OCI-LY7 (cell line): Measurements from ENCODE around the gene C4B. TPM values are rescaled to one million over a fixed set of nuclear protein-coding genes. Genes with fewer than 3 reads are reported as not detected.

Experiments
- BruUV-seq: library from RNA; stranded (reverse); fragments of 400-500 nt; replicated peaks from 2 replicates; lab custom pipeline; 2021; lab: Mats Ljungman, UMichigan
- CTCF ChIA-PET: fragments of 300-600 bp; sonication (Branson Sonifier 250); formaldehyde crosslinking; loops from one replicate; lab custom pipeline; 2022; ENCODE audit warnings: antibody characterized with exemption; ENCODE audit not compliant: unreplicated experiment; lab: Charles Lee
- POLR2A ChIA-PET: fragments of 300-600 bp; sonication (Branson Sonifier 250); formaldehyde crosslinking; loops from one replicate; lab custom pipeline; 2022; ENCODE audit warnings: antibody characterized with exemption; lab: Charles Lee
- DNase-seq: peaks from one replicate; pipeline ENCODE4 v3.0.0-alpha.2; 2015; ENCODE audit warnings: low spot score
- H2AFZ ChIP-seq: fragments of 200-600 bp; sonication (generic), shearing (Covaris generic); 2 replicates; pipeline ENCODE4 v1.6.1; 2014; ENCODE audit warnings: mild to moderate bottlenecking, antibody characterized with exemption, low read length, moderate library complexity
- H3K27ac ChIP-seq: fragments of 200-600 bp; sonication (generic); 2 replicates; pipeline ENCODE4 v1.5.1; 2014; ENCODE audit warnings: mixed run types, low read depth, mild to moderate bottlenecking, moderate library complexity, low read length, inconsistent platforms; ENCODE audit not compliant: poor library complexity, severe bottlenecking
- H3K36me3 ChIP-seq: fragments of 200-600 bp; sonication (generic); 2 replicates; pipeline ENCODE4 v1.6.1; 2014; ENCODE audit warnings: mild to moderate bottlenecking, antibody characterized with exemption, low read length, moderate library complexity, mixed read lengths; ENCODE audit not compliant: insufficient read depth
- H3K4me1 ChIP-seq: fragments of 200-600 bp; sonication (generic); 2 replicates; pipeline ENCODE4 v1.5.1; 2014; ENCODE audit warnings: mild to moderate bottlenecking, low read length; ENCODE audit not compliant: insufficient read depth, poor library complexity, severe bottlenecking
- H3K4me2 ChIP-seq: fragments of 200-600 bp; sonication (generic); 2 replicates; pipeline ENCODE4 v1.6.1; 2014; ENCODE audit warnings: mild to moderate bottlenecking, low read length
- H3K4me3 ChIP-seq: fragments of 200-600 bp; sonication (generic); 2 replicates; pipeline ENCODE4 v1.5.1; 2014; ENCODE audit warnings: mild to moderate bottlenecking, low read depth, low read length; ENCODE audit not compliant: poor library complexity, severe bottlenecking
- H3K79me2 ChIP-seq: fragments of 200-600 bp; sonication (generic); 2 replicates; pipeline ENCODE4 v1.6.1; 2016; ENCODE audit warnings: low read depth, mild to moderate bottlenecking, low read length, moderate library complexity, mixed read lengths; ENCODE audit not compliant: insufficient read depth
- H3K9me2 ChIP-seq: fragments of 200-600 bp; sonication (generic); 2 replicates; pipeline ENCODE4 v1.6.1; 2016; ENCODE audit warnings: mild to moderate bottlenecking, low read length, mixed read lengths; ENCODE audit not compliant: insufficient read depth
- H3K9me3 ChIP-seq: fragments of 200-600 bp; sonication (generic); 2 replicates; pipeline ENCODE4 v1.6.1; 2014; ENCODE audit warnings: mild to moderate bottlenecking, mixed run types, low read length, mixed read lengths
- H4K20me1 ChIP-seq: fragments of 200-600 bp; sonication (generic); 2 replicates; pipeline ENCODE4 v1.6.1; 2014; ENCODE audit warnings: mild to moderate bottlenecking, antibody characterized with exemption, low read length, moderate library complexity, mixed read lengths; ENCODE audit not compliant: insufficient read depth
- EZH2phosphoT487 ChIP-seq: fragments of 200-600 bp; sonication (generic); IDR thresholded peaks from 2 replicates; pipeline ENCODE4 v1.6.1; 2018; ENCODE audit warnings: low read depth, borderline replicate concordance, mild to moderate bottlenecking, mixed run types, antibody characterized with exemption, low read length, moderate library complexity, mixed read lengths
- intact Hi-C: fragments of 100-400 bp; cut with micrococcal nuclease; formaldehyde crosslinking; loops from one replicate; pipeline ENCODE4 v1.10.0; 2022; ENCODE audit not compliant: unreplicated experiment
- small RNA-seq: library from RNA; depleted of rRNA; stranded (forward); fragments of <200 nt; gene quantifications from one replicate; pipeline ENCODE3, GENCODE V24; 2014
- total RNA-seq, 2 experiments: library from RNA; depleted of rRNA in 1 of 2; stranded (reverse); fragments of >200 nt in 1 of 2; shearing (Covaris generic) in 1 of 2; gene quantifications; 2 replicates each; pipeline ENCODE4 v1.2.3, GENCODE V29; 2014 to 2022
- TF ChIP-seq, protein P1 (sequence below): fragments of 200-600 bp; sonication (generic); conservative IDR thresholded peaks from 2 replicates; pipeline ENCODE4 v1.5.1; 2014; ENCODE audit warnings: mild to moderate bottlenecking, antibody characterized with exemption, low read length, moderate library complexity, mixed read lengths

C4B gene
- total RNA-seq, 2 experiments from 2014 or later = 2.9 to 3.7 TPM

DNA sequence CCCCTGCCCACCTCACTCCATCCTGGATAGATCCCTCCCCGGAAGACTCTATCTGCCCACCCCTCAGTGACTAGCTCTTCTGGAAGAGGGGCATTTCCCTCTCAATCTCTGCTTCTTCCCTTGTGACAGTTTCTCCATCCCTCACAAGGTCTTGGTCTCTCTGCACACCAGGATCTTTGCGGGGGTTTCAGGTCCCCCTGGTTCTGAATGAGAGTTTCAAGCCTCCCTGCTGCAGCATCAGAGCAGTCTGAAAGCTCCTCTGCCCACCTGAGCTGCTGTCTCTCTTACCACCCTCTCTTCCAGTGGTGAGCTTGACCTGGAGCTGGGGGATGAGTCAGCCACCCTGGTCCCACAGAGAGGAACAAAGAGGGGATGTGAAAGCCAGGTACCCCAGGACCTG, 70.2 kb downstream of the C4B start:
- Histone ChIP-seq H2AFZ (no peak overlapping the region), H3K4me2 (no peak overlapping the region), H4K20me1 (no peaks in the 10 kb centered on the region), H3K4me3 (no peak overlapping the region), H3K9me2 (no peaks in the 10 kb centered on the region), H3K79me2 (no peaks in the 10 kb centered on the region), H3K27ac (no peak overlapping the region), H3K4me1 (no peaks in the 10 kb centered on the region), H3K36me3 (no peaks in the 10 kb centered on the region), H3K9me3 (no peaks in the 10 kb centered on the region)
- ChIA-PET POLR2A (interaction anchor here (0.7 kb wide), 1 partner anchor 24 kb away, joined by 3 read pairs; the partner anchor contains the start of gene TNXB), CTCF (interaction anchor here (0.6 kb wide), 1 partner anchor 208 kb away, joined by 3 read pairs; no protein-coding TSS in a partner anchor)
- intact Hi-C loops = no loop called here
- TF ChIP-seq, protein P1, sequence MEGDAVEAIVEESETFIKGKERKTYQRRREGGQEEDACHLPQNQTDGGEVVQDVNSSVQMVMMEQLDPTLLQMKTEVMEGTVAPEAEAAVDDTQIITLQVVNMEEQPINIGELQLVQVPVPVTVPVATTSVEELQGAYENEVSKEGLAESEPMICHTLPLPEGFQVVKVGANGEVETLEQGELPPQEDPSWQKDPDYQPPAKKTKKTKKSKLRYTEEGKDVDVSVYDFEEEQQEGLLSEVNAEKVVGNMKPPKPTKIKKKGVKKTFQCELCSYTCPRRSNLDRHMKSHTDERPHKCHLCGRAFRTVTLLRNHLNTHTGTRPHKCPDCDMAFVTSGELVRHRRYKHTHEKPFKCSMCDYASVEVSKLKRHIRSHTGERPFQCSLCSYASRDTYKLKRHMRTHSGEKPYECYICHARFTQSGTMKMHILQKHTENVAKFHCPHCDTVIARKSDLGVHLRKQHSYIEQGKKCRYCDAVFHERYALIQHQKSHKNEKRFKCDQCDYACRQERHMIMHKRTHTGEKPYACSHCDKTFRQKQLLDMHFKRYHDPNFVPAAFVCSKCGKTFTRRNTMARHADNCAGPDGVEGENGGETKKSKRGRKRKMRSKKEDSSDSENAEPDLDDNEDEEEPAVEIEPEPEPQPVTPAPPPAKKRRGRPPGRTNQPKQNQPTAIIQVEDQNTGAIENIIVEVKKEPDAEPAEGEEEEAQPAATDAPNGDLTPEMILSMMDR = no peak
- TF ChIP-seq EZH2phosphoT487 = no peak
- DNase-seq = no peak
- BruUV-seq = no TSS peak

Small RNA genes lying within 50 kb of the gene (small RNA-seq; reads per million reads assigned to genes)
- 0.16 reads per million for gene RNA5SP206

Other genes starting within 250 kb of the C4B start
- gene VWA7, start 237.5 kb upstream of the C4B start, total RNA-seq (2014; rRNA removed; shearing (Covaris generic)) = 2.1 and 2.2 TPM in 2 replicates
- 3.7 and 6.5 TPM in 2 replicates for gene VWA7, start 237.5 kb upstream of the C4B start, total RNA-seq (2022)
- 47.0 and 51.2 TPM in 2 replicates for gene VARS1, start 219.0 kb upstream of the C4B start, total RNA-seq (2014; rRNA removed; shearing (Covaris generic))
- gene VARS1, start 219.0 kb upstream of the C4B start, total RNA-seq (2022) = 118 and 137 TPM in 2 replicates
- 65.2 and 78.4 TPM in 2 replicates for gene LSM2, start 207.8 kb upstream of the C4B start, total RNA-seq (2014; rRNA removed; shearing (Covaris generic))
- 78.0 and 82.6 TPM in 2 replicates for gene LSM2, start 207.8 kb upstream of the C4B start, total RNA-seq (2022)
- 0.19 TPM in 1 of 2 replicates, not detected in the other for gene HSPA1L, start 199.5 kb upstream of the C4B start, total RNA-seq (2014; rRNA removed; shearing (Covaris generic))
- gene HSPA1L, start 199.5 kb upstream of the C4B start, total RNA-seq (2022) = 0.15 and 0.49 TPM in 2 replicates
- 0.22 and 0.41 TPM in 2 replicates for gene HSPA1A, start 199.3 kb upstream of the C4B start, total RNA-seq (2014; rRNA removed; shearing (Covaris generic))
- gene HSPA1A, start 199.3 kb upstream of the C4B start, total RNA-seq (2022) = 0.81 and 2.2 TPM in 2 replicates
- 160 and 177 TPM in 2 replicates for gene HSPA1B, start 187.1 kb upstream of the C4B start, total RNA-seq (2014; rRNA removed; shearing (Covaris generic))
- gene HSPA1B, start 187.1 kb upstream of the C4B start, total RNA-seq (2022) = 40.1 and 60.9 TPM in 2 replicates
- 5.5 and 7.0 TPM in 2 replicates for gene NEU1, start 152.0 kb upstream of the C4B start, total RNA-seq (2014; rRNA removed; shearing (Covaris generic))
- 10.6 and 13.4 TPM in 2 replicates for gene NEU1, start 152.0 kb upstream of the C4B start, total RNA-seq (2022)
- not detected in 2 replicates for gene SLC44A4, start 135.8 kb upstream of the C4B start, total RNA-seq (2014; rRNA removed; shearing (Covaris generic))
- not detected in 2 replicates for gene SLC44A4, start 135.8 kb upstream of the C4B start, total RNA-seq (2022)
- gene EHMT2, start 117.1 kb upstream of the C4B start, total RNA-seq (2014; rRNA removed; shearing (Covaris generic)) = 49.5 and 55.1 TPM in 2 replicates
- 70.4 and 76.8 TPM in 2 replicates for gene EHMT2, start 117.1 kb upstream of the C4B start, total RNA-seq (2022)
- 12.8 and 17.6 TPM in 2 replicates for gene ZBTB12, start 112.7 kb upstream of the C4B start, total RNA-seq (2014; rRNA removed; shearing (Covaris generic))
- gene ZBTB12, start 112.7 kb upstream of the C4B start, total RNA-seq (2022) = 20.2 and 21.0 TPM in 2 replicates
- 3.1 and 3.4 TPM in 2 replicates for gene C2, start 87.1 kb upstream of the C4B start, total RNA-seq (2014; rRNA removed; shearing (Covaris generic))
- gene C2, start 87.1 kb upstream of the C4B start, total RNA-seq (2022) = 4.4 and 8.7 TPM in 2 replicates
- 1.1 TPM in 1 of 2 replicates, not detected in the other for gene CFB, start 68.7 kb upstream of the C4B start, total RNA-seq (2014; rRNA removed; shearing (Covaris generic))
- 1.2 and 2.4 TPM in 2 replicates for gene CFB, start 68.7 kb upstream of the C4B start, total RNA-seq (2022)
- gene NELFE, start 55.8 kb upstream of the C4B start, total RNA-seq (2014; rRNA removed; shearing (Covaris generic)) = 94.8 and 134 TPM in 2 replicates
- 76.1 and 77.8 TPM in 2 replicates for gene NELFE, start 55.8 kb upstream of the C4B start, total RNA-seq (2022)
- 45.8 and 62.2 TPM in 2 replicates for gene SKIC2, start 55.6 kb upstream of the C4B start, total RNA-seq (2014; rRNA removed; shearing (Covaris generic))
- gene SKIC2, start 55.6 kb upstream of the C4B start, total RNA-seq (2022) = 69.8 and 77.5 TPM in 2 replicates
- gene DXO, start 42.7 kb upstream of the C4B start, total RNA-seq (2014; rRNA removed; shearing (Covaris generic)) = 34.9 and 36.5 TPM in 2 replicates
- gene DXO, start 42.7 kb upstream of the C4B start, total RNA-seq (2022) = 17.5 and 28.0 TPM in 2 replicates
- gene C4A, start 32.7 kb upstream of the C4B start, total RNA-seq (2014; rRNA removed; shearing (Covaris generic)) = 2.2 and 2.9 TPM in 2 replicates
- gene C4A, start 32.7 kb upstream of the C4B start, total RNA-seq (2022) = 4.8 and 6.6 TPM in 2 replicates
- gene CYP21A2, start 23.6 kb downstream of the C4B start, total RNA-seq (2014; rRNA removed; shearing (Covaris generic)) = not detected in 2 replicates
- not detected in 2 replicates for gene CYP21A2, start 23.6 kb downstream of the C4B start, total RNA-seq (2022)
- gene TNXB, start 94.5 kb downstream of the C4B start, total RNA-seq (2014; rRNA removed; shearing (Covaris generic)) = 1.7 and 7.1 TPM in 2 replicates
- 9.2 and 10.5 TPM in 2 replicates for gene TNXB, start 94.5 kb downstream of the C4B start, total RNA-seq (2022)
- gene ATF6B, start 113.5 kb downstream of the C4B start, total RNA-seq (2014; rRNA removed; shearing (Covaris generic)) = 44.8 and 57.7 TPM in 2 replicates
- gene ATF6B, start 113.5 kb downstream of the C4B start, total RNA-seq (2022) = 122 and 125 TPM in 2 replicates
- gene FKBPL, start 115.5 kb downstream of the C4B start, total RNA-seq (2014; rRNA removed; shearing (Covaris generic)) = 10.1 and 11.6 TPM in 2 replicates
- gene FKBPL, start 115.5 kb downstream of the C4B start, total RNA-seq (2022) = 8.2 and 8.4 TPM in 2 replicates
- gene PRRT1, start 137.1 kb downstream of the C4B start, total RNA-seq (2014; rRNA removed; shearing (Covaris generic)) = 0.13 and 0.47 TPM in 2 replicates
- gene PRRT1, start 137.1 kb downstream of the C4B start, total RNA-seq (2022) = 2.4 and 3.5 TPM in 2 replicates
- gene PPT2, start 139.3 kb downstream of the C4B start, total RNA-seq (2014; rRNA removed; shearing (Covaris generic)) = 111 and 130 TPM in 2 replicates
- gene PPT2, start 139.3 kb downstream of the C4B start, total RNA-seq (2022) = 34.1 and 39.0 TPM in 2 replicates
- gene EGFL8, start 149.8 kb downstream of the C4B start, total RNA-seq (2014; rRNA removed; shearing (Covaris generic)) = 7.4 and 11.4 TPM in 2 replicates
- 21.6 and 23.0 TPM in 2 replicates for gene EGFL8, start 149.8 kb downstream of the C4B start, total RNA-seq (2022)
- 18.0 and 24.5 TPM in 2 replicates for gene AGPAT1, start 161.3 kb downstream of the C4B start, total RNA-seq (2014; rRNA removed; shearing (Covaris generic))
- 28.1 and 30.1 TPM in 2 replicates for gene AGPAT1, start 161.3 kb downstream of the C4B start, total RNA-seq (2022)
- gene RNF5, start 163.6 kb downstream of the C4B start, total RNA-seq (2014; rRNA removed; shearing (Covaris generic)) = 51.3 and 59.9 TPM in 2 replicates
- 50.6 and 56.1 TPM in 2 replicates for gene RNF5, start 163.6 kb downstream of the C4B start, total RNA-seq (2022)
- gene AGER, start 169.5 kb downstream of the C4B start, total RNA-seq (2014; rRNA removed; shearing (Covaris generic)) = 6.6 and 6.7 TPM in 2 replicates
- 26.9 and 29.9 TPM in 2 replicates for gene AGER, start 169.5 kb downstream of the C4B start, total RNA-seq (2022)
- 23.1 and 23.7 TPM in 2 replicates for gene PBX2, start 175.4 kb downstream of the C4B start, total RNA-seq (2014; rRNA removed; shearing (Covaris generic))
- 77.3 and 80.5 TPM in 2 replicates for gene PBX2, start 175.4 kb downstream of the C4B start, total RNA-seq (2022)
- 94.4 and 101 TPM in 2 replicates for gene GPSM3, start 177.8 kb downstream of the C4B start, total RNA-seq (2014; rRNA removed; shearing (Covaris generic))
- 99.9 and 100 TPM in 2 replicates for gene GPSM3, start 177.8 kb downstream of the C4B start, total RNA-seq (2022)
- 0.93 and 1.4 TPM in 2 replicates for gene NOTCH4, start 209.3 kb downstream of the C4B start, total RNA-seq (2014; rRNA removed; shearing (Covaris generic))
- 2.1 and 2.4 TPM in 2 replicates for gene NOTCH4, start 209.3 kb downstream of the C4B start, total RNA-seq (2022)